H9 (cell line): ENCODE data around the gene GCN1. TPM values are rescaled to one million over a fixed set of nuclear protein-coding genes. Genes with fewer than 3 reads are reported as not detected.

ENCODE experiments used
- DNase-seq: peaks from one replicate; pipeline ENCODE4 v3.0.0-alpha.2; 2017
- H2AFZ ChIP-seq: one replicate; pipeline ENCODE4 v1.6.1; 2013; ENCODE audit warnings: mild to moderate bottlenecking, low read length, control low read depth, moderate library complexity
- H2AK5ac ChIP-seq: 2 replicates; pipeline ENCODE4 v1.6.1; 2013; ENCODE audit warnings: low read length, control low read depth, mixed read lengths; ENCODE audit not compliant: insufficient read length
- H2BK120ac ChIP-seq: one replicate; pipeline ENCODE4 v1.6.1; 2013; ENCODE audit warnings: low read depth, mild to moderate bottlenecking, low read length, control low read depth, inconsistent platforms; ENCODE audit not compliant: poor library complexity, severe bottlenecking
- H2BK12ac ChIP-seq: 2 replicates; pipeline ENCODE4 v1.6.1; 2013; ENCODE audit warnings: low read length, control low read depth, mixed read lengths, low read depth; ENCODE audit not compliant: insufficient read length
- H2BK15ac ChIP-seq: 2 replicates; pipeline ENCODE4 v1.6.1; 2013; ENCODE audit warnings: low read depth, low read length, control low read depth
- H2BK20ac ChIP-seq: one replicate; pipeline ENCODE4 v1.6.1; 2013; ENCODE audit warnings: low read depth, mild to moderate bottlenecking, low read length, control low read depth, inconsistent platforms; ENCODE audit not compliant: poor library complexity, severe bottlenecking
- H2BK5ac ChIP-seq: 2 replicates; pipeline ENCODE4 v1.6.1; 2013; ENCODE audit warnings: low read length, control low read depth, mixed read lengths; ENCODE audit not compliant: insufficient read length
- H3K14ac ChIP-seq: 2 replicates; pipeline ENCODE4 v1.6.1; 2013; ENCODE audit warnings: low read length, control low read depth; ENCODE audit not compliant: insufficient read depth
- H3K18ac ChIP-seq: 2 replicates; pipeline ENCODE4 v1.6.1; 2013; ENCODE audit warnings: low read depth, mild to moderate bottlenecking, mixed read lengths, low read length, control low read depth; ENCODE audit not compliant: insufficient read length
- H3K23ac ChIP-seq: 2 replicates; pipeline ENCODE4 v1.6.1; 2013; ENCODE audit warnings: low read length, control low read depth, mixed read lengths, low read depth; ENCODE audit not compliant: insufficient read length
- H3K23me2 ChIP-seq: 2 replicates; pipeline ENCODE4 v1.6.1; 2013; ENCODE audit warnings: low read depth, mild to moderate bottlenecking, mixed read lengths, low read length, control low read depth; ENCODE audit not compliant: insufficient read length, poor library complexity, severe bottlenecking
- H3K27ac ChIP-seq: 2 replicates; pipeline ENCODE4 v1.5.1; 2013; ENCODE audit warnings: low read length, control low read depth, mixed read lengths, low read depth; ENCODE audit not compliant: insufficient read length
- H3K27me3 ChIP-seq: 2 replicates; pipeline ENCODE4 v1.6.1; 2013; ENCODE audit warnings: low read length, control low read depth, inconsistent platforms; ENCODE audit not compliant: insufficient read depth
- H3K4ac ChIP-seq: 2 replicates; pipeline ENCODE4 v1.6.1; 2013; ENCODE audit warnings: low read depth, mild to moderate bottlenecking, control low read depth, inconsistent platforms, low read length, moderate library complexity
- H3K4me1 ChIP-seq: 2 replicates; pipeline ENCODE4 v1.6.1; 2013; ENCODE audit warnings: low read length, control low read depth, inconsistent platforms; ENCODE audit not compliant: insufficient read depth
- H3K4me2 ChIP-seq: 2 replicates; pipeline ENCODE4 v1.6.1; 2013; ENCODE audit warnings: low read length, control low read depth, mixed read lengths; ENCODE audit not compliant: insufficient read length, insufficient read depth
- H3K56ac ChIP-seq: 2 replicates; pipeline ENCODE4 v1.6.1; 2013; ENCODE audit warnings: low read depth, mild to moderate bottlenecking, mixed read lengths, low read length, control low read depth; ENCODE audit not compliant: insufficient read length
- H3K79me1 ChIP-seq: 2 replicates; pipeline ENCODE4 v1.6.1; 2013; ENCODE audit warnings: low read depth, mild to moderate bottlenecking, moderate library complexity, low read length, control low read depth, inconsistent platforms; ENCODE audit not compliant: insufficient read depth, poor library complexity, severe bottlenecking
- H3K79me2 ChIP-seq: 2 replicates; pipeline ENCODE4 v1.6.1; 2013; ENCODE audit warnings: low read length, control low read depth, inconsistent platforms; ENCODE audit not compliant: insufficient read depth
- H3K9ac ChIP-seq: 2 replicates; pipeline ENCODE4 v1.6.1; 2013; ENCODE audit warnings: low read length, control low read depth, mixed read lengths; ENCODE audit not compliant: insufficient read length; ENCODE audit errors: extremely low read depth
- H3K9me3 ChIP-seq: one replicate; pipeline ENCODE4 v1.6.1; 2013; ENCODE audit warnings: low read depth, low read length, inconsistent platforms; ENCODE audit not compliant: control insufficient read depth
- H3T11ph ChIP-seq: one replicate; pipeline ENCODE4 v1.6.1; 2013; ENCODE audit warnings: mild to moderate bottlenecking, low read length, control low read depth, inconsistent platforms
- H4K20me1 ChIP-seq: one replicate; pipeline ENCODE4 v1.6.1; 2013; ENCODE audit not compliant: control insufficient read depth, insufficient read length, insufficient read depth
- H4K5ac ChIP-seq: 2 replicates; pipeline ENCODE4 v1.6.1; 2013; ENCODE audit warnings: low read depth, mild to moderate bottlenecking, mixed read lengths, low read length, control low read depth; ENCODE audit not compliant: insufficient read length
- H4K8ac ChIP-seq: replicated peaks from 2 replicates; pipeline ENCODE4 v1.6.1; 2013; ENCODE audit warnings: low read length, control low read depth, mixed read lengths, low read depth; ENCODE audit not compliant: insufficient read length
- H4K91ac ChIP-seq: 2 replicates; pipeline ENCODE4 v1.6.1; 2013; ENCODE audit warnings: low read depth, mild to moderate bottlenecking, moderate library complexity, mixed read lengths, low read length, control low read depth; ENCODE audit not compliant: insufficient read length
- H3K27ac Mint-ChIP-seq, 3 experiments: 2 replicates in 2 of 3; 3 replicates in 1 of 3; pipeline ENCODE4 v1.8.0; 2020 to 2021; ENCODE audit warnings: mixed read lengths in 3 of 3, mild to moderate bottlenecking in 1 of 3, moderate library complexity in 1 of 3
- H3K27me3 Mint-ChIP-seq: 2 replicates; pipeline ENCODE4 v1.8.0; 2021; ENCODE audit warnings: low read depth, mild to moderate bottlenecking, moderate library complexity, mixed read lengths
- H3K36me3 Mint-ChIP-seq, 3 experiments: 2 replicates in 2 of 3; 3 replicates in 1 of 3; pipeline ENCODE4 v1.8.0; 2020 to 2021; ENCODE audit warnings: low read depth in 3 of 3, mixed read lengths in 3 of 3; ENCODE audit not compliant: insufficient read depth in 1 of 3
- H3K4me1 Mint-ChIP-seq, 2 experiments: 2 replicates each; pipeline ENCODE4 v1.8.0; 2020; ENCODE audit warnings: mixed read lengths in 2 of 2
- H3K4me3 Mint-ChIP-seq, 2 experiments: 2 replicates in 1 of 2; 3 replicates in 1 of 2; pipeline ENCODE4 v1.8.0; 2020 to 2021; ENCODE audit warnings: mild to moderate bottlenecking in 2 of 2, mixed read lengths in 2 of 2, moderate library complexity in 1 of 2
- H3K9me3 Mint-ChIP-seq, 2 experiments: 2 replicates in 1 of 2; 3 replicates in 1 of 2; pipeline ENCODE4 v1.8.0; 2020; ENCODE audit warnings: mild to moderate bottlenecking in 2 of 2, mixed read lengths in 2 of 2, moderate library complexity in 1 of 2
- CTCF ChIP-seq: fragments of 200-600 bp; sonication (generic); conservative IDR thresholded peaks from 3 replicates; pipeline ENCODE4 v1.8.0; 2021; ENCODE audit warnings: antibody characterized with exemption, mild to moderate bottlenecking
- WGBS: extraction: QIAGEN DNeasy Blood & Tissue Kit; methylation state at CpG from one replicate; pipeline ENCODE4 v1.1.7; 2013; ENCODE audit warnings: missing lambda C conversion rate, low lambda C conversion rate, mixed read lengths; ENCODE audit not compliant: insufficient read length; ENCODE audit errors: extremely low coverage; 5-methylcytosine and 5-hydroxymethylcytosine counted together
- total RNA-seq: library from RNA; stranded (reverse); gene quantifications from 2 replicates; pipeline ENCODE4 v1.2.1, GENCODE V29; 2021

The GCN1 gene
- total RNA-seq, 1 experiment from 2014 or later, result 137 TPM

GRCh38 chr12:120212301-120212700, 17.8 kb upstream of the GCN1 start:
- Histone ChIP-seq H4K8ac (no peak overlapping the region), H3K27me3 (no peaks in the 10 kb centered on the region), H4K91ac (no peak overlapping the region), H4K20me1 (no peaks in the 10 kb centered on the region), H3K79me1 (no peaks in the 10 kb centered on the region), H3K9me3 (no peaks in the 10 kb centered on the region), H3K23ac (no peak overlapping the region), H3T11ph (no peak overlapping the region), H3K9ac (no peak overlapping the region), H3K14ac (no peak overlapping the region), H2AFZ (no peak overlapping the region), H4K5ac (no peak overlapping the region), H3K4me2 (no peak overlapping the region), H3K4me1 (no peaks in the 10 kb centered on the region), H2BK15ac (no peak overlapping the region), H3K18ac (no peak overlapping the region), H2AK5ac (no peak overlapping the region), H2BK120ac (no peak overlapping the region), H3K56ac (no peak overlapping the region), H2BK5ac (no peak overlapping the region), H3K27ac (no peak overlapping the region), H2BK20ac (no peak overlapping the region), H2BK12ac (no peak overlapping the region), H3K4ac (no peak overlapping the region), H3K23me2 (no peaks in the 10 kb centered on the region), H3K79me2 (no peaks in the 10 kb centered on the region)
- no peaks in the 10 kb centered on the region for H3K9me3 Mint-ChIP-seq
- DNase-seq, result no peak
- H3K36me3 Mint-ChIP-seq, result peaks cover 23 to 65% (median 56%) of the 10 kb centered on the region in 3 experiments; a peak in 6 of 7 replicates
- H3K27ac Mint-ChIP-seq, result no peak overlapping the region
- H3K4me1 Mint-ChIP-seq, result peaks cover 0 to 7% of the 10 kb centered on the region in 2 experiments; a peak in 2 of 4 replicates
- WGBS, result no CpG with 5 or more reads among the region's 24 CpGs
- H3K27me3 Mint-ChIP-seq, result no peaks in the 10 kb centered on the region
- no peak for TF ChIP-seq CTCF
- H3K4me3 Mint-ChIP-seq, result no peak overlapping the region
